HTERT RPE-1 (cell line): ENCODE data around the gene POLL.

Source experiments
- in situ Hi-C: fragments of 300-500 bp; cut with MboI; formaldehyde crosslinking; loops from 4 replicates; pipeline ENCODE4 v1.14.3; 2020; ENCODE audit warnings: low sequenced_read_pairs

The POLL gene

DNA sequence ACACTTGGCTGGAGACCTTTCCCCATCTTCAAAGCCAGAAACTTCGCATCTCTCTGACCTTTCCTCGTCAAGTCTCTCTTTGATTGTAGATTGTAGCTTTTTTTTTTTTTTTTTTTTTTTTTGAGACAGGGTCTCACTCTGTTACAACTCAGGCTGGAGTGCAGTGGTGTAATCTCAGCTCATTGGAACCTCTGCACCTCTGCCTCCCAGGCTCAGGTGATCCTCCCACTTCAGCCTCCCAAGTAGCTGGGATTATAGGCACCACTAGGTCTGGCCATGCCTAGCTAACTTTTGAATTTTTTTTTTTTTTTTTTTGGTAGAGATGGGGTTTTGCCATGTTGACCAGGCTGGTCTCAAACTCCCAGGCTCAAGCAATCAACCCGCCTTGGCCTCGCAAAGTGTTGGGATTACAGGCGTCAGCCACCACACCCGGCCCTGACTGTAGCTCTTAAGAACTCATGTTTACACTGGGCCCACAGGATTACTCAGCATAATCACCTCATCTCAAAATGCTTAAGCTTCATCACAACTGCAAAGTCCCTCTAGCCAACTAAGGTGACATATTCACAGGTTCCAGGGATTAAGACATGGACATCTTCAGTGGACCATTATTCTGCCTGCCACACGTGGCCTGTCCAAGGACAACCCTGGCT is 11.7 kb downstream of the POLL start:
- in situ Hi-C loops = no loop called here

DNA sequence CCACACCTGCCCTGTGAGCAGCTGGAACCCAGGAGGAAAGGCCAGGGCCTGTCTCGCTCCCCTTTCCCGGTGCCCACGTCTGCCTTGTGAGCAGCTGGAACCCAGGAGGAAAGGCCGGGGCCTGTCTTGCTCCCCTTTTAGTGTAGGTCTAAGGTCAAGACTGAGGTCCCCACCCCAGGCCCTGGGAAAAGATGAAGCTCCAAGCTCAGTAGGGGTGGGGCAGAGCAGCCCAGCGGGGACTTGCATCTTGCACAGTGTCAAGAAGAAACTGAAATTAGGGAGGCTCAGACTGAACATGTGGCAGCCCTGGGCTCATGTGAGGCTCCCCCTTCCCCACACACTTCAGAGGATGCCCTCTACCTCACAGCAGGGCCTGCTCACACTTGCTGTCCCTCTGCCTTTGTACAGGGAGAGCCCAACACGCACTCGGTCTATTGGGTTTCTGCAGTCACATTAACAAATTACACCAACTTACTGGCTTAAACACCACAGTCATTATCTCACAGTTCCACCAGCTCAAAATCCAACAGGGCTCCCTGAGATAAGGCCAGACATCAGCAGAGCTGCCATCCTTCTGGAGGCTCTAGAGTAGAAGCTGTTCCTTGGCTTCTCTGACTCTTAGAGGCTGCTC is 12.4 kb downstream of the POLL start:
- in situ Hi-C loops = no loop called here

DNA sequence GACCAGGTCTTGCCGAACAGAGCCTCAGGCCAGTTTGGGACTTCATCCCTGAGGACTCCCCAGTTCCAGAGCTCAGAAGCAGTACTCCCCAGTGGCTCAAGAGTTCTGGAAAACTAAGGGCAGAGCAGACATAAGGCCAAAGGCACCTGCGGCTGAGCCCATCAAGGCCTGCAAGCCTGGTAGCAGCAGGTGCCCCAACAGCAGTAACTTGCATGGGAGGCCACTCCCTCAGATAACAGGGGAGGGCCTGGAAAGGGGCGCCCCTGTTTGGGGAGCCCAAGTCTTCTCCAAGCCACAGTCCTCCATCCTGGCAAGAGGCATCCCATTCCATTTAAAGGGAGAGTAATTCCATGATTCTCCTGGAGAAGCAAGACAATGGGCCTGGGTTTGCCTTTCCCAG is 13.0 kb downstream of the POLL start:
- in situ Hi-C loops = no loop called here

DNA sequence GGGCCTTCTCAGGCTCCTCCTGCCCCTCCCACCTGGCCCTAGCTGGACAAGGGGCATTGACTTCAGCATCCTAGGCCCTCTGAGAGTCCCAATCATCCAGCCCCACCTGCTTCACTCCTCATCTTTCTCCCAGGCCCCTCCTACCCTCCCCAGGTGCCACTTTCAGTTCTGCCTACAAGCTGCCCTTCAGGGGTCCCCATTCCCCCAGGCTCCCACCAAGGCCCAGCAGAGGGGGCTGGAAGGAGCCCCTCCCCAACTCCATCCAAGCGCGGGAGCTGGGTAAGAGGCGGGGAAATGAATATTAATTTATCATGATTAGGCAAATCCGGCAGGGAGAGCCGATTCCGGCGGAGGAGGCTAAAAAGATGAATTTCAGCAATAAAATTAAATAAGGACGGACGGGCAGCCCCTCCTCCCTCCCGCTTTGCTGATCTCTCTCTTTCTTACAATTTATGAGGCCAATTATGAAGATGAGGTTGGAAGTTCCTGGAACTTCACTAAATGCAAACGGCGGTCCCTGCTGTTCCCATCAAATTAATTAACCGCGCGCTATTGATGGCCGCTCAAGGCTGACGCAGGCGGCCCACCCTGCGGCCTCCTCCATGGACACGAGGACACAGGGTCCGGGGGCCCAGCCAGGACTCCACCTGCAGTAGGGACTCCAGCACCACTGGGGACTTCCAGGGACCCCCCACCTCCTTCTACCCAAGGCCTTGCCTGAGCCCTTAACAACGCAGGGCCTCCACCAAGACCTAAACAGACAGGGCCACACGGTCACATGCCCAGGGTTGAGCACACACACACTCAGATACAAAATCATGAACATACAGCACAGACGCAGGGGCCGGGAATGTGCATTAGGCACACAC is 13.9 kb downstream of the POLL start:
- in situ Hi-C loops = no loop called here

DNA sequence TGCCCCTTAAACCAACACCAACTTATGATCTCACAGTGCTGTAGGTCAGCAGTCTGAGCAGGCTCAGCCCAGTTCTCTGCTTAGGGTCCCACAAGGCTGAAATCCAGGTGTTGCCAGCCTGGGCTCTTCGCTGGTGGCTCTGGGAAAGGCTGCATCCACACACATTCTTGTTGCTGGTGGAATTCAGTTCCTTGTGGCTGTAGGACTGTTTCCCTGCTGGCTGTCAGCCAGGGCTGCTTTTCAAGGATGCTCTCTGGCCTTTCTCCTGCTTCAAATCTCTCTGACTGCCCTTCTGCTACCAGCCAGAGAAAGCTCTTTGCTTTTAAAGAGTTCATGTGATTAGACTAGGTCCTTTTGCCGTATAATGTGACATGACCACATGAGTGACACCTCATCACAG is 15.3 kb downstream of the POLL start:
- in situ Hi-C loops = no loop called here

DNA sequence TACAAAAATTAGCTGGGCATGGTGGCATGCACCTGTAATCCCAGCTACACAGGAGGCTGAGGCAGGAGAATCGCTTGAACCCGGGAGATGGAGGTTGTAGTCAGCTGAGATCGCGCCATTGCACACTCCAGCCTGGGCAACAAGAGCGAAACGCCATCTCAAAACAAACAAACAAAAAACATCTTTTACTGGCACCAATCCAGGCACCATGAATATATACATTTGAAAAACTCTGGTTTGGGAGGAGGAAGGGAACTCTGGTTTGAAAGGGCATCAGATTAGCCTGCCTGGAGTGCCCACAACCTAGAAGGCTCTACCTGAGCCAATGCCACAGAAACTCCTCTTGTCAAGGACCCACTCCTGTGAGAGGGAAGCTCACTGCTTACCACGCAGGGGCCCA is 15.9 kb downstream of the POLL start:
- in situ Hi-C loops = no loop called here

DNA sequence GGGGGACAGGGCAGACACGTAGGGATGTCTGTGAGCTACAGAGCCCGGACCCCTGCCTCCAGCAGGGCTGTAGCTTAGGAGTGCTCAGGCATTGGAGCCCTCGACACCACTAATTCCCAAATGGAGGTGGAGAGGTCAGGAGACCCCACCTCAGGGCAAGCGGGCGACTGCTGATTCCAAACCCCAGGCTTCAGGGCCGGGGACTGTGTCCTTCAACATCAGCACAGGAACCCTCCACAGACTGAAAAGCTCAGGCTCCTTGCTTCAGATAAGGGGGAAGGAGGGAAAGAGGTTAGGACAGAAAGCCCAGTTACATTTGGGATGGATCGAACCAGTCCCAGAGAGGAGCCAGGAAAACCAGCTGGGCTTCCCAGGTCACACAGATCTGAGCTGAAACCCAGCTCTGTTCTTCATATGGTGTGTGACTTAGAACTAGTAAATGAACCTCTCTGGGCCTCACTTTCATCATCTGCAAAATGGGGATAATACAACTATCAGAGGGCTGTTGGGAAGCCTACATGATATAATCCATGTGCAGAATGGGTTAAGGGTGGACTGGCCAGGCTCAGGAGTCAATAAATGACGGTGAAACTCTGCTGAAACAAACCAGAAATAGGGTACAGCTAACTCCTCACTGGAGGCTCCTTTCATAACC is 16.7 kb downstream of the POLL start:
- in situ Hi-C loops = no loop called here

DNA sequence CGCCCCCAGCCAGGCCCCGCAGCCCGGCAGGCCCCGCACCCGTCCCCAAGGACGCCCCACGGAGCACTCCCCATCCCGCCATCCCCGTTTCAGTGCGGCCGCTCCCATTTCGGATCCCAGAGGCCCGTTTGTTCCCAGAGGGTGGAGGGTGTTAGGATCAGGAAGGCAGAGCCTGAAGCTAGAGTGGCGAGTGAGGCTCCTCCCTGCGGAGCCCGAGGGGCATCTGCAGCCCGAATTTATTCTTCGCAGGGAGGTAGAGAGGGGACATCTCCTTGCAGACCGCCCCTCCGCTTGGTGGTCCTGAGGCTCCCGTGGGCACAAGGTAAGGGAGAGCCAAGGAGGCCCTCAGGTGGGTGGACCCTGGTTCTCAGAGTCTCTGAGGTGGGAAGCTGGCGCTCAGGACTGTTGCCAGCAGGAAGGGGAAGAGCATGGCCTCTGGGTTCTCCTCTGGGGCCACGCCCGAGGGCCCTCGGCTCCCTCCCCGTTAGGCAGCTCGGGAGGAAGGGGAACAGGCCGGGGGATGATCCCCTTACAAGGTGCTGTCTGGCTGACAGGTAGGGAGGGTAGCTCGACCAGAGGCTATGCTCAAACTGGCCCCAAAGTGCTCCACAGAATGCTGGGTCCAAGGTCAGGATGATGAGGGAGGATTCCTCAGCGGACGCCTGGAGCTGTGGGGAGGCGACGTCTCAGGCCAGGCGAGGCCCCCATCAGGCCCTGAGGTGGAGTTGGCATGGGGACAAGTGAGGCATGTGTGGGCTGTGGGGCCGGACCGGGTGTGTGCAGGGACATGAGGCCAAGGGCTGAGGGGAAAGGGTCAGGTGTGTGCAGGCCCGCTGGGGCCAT is 17.4 kb downstream of the POLL start:
- in situ Hi-C loops = no loop called here

DNA sequence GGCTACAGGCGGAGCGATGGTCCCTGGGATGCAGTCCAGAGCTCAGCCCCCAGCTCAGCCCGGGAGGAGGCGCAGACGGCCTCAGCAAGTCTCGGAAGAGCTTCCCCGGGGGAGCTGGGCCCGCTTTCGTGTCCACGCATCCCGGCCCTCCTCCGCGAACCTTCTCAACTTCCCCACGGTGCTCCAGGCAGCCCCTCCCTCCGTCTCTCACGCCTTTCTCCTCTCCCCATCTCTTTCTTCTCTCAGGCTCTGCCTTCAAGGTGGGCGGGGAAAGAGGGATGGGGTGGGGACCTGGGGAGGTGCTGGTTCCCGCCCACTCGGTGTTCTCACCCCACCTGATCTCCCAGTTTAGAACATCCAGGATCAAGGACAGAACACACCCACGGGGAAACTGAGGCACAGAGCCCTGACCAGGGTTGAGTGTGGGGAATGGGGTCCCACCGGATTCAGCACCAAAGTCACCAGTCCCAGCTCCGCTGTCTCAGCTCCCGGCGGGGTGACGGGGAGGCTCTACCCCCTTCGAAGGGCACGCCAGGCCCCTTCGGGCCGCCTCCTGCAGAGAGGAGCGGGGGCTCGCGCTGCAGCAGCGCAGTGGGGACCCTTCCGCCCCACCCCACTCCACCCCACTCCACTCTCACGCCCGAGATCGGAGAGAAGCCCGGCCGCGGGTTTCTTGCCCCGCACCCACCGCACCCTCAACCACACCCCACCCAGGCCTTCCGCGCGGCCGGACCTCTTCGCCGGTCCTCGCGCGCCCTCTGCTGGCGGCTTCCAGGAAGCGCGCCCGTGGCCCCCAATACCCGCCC is 18.2 kb downstream of the POLL start:
- in situ Hi-C loops = no loop called here

DNA sequence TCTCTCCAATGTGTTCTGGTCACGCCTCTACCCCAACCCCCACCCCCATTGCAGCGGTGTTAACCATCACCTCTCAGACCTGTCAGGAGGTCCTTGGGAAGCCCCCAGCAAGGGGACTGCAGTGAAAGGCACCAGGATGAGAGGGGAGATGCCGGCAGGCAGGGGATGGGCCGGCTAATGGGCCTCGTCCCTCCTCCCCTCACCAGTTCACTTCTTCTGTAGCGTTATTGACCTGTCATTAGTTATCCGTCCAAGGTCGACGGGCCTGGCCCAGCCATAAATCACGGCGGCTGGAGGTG is 18.8 kb downstream of the POLL start:
- in situ Hi-C loops = no loop called here

DNA sequence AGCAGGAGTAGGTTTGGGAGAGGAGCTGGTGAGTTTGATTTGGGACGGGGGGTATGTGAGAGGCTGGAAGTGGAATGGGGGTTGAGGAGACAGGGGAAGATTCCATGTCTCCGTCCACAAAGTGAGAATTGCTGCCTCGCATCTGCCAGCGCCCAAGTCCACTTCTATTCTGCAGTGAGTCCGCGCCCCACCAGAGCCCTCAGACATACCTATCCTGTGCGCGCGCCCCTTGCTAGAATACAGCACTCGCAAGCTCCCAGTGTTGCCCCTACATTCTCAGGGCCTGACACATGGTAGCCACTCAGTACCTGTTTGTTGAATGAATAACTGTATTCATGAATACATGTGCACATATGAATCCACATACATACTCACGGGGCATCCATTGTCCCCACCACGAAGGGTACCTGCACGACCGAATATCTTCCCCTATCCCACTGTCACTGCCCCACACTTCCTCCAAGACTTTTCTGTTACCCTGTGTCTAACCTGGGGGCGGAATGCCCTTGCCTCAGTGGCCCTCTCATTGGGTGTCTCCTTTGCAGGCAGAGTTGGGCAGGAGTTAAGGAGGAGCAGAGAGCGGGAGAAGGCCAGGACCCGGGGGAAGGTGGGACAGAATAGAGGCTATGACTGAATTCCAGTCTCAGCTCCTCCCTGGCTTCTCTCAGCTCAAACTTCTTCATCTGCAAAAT is 19.9 kb downstream of the POLL start:
- in situ Hi-C loops = no loop called here

DNA sequence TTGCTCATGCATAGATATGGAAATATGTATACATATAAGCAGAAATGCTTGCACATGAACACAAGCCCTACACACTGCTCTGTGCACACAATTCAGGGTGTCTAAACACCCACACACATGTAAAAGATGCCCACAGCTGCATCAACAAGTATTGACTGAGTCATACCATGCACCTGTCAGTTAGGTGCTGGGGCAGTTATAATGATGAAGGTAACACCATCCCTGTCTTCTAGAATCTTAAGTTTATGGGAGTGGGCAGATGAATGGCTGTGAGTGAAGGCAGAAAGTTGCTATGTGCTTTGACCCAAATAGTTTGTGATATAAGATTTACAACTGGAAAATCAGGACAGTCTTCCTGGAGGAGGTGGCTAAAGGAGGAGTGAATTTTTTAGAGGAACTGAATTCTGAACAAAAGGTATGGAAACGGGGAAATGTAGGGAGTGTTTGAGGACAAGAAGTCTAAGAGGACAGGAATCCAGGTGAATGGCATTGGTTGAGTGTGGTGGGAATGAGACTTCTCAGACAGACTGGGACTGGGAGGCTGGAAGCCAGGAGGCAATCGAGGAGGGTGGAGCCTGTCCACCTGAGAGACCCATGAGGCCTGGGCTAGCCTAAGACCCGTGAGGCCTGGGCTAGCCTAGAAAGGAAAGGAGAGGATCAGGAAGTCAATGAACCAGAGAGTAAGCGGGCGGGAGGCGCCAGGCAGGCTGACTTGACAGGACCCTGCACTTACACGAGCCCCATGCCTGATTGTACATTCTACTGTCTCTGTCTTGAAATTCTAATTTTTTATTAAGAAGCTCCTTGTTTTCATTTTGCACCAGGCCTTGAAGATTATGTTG is 20.7 kb downstream of the POLL start:
- in situ Hi-C loops = no loop called here

DNA sequence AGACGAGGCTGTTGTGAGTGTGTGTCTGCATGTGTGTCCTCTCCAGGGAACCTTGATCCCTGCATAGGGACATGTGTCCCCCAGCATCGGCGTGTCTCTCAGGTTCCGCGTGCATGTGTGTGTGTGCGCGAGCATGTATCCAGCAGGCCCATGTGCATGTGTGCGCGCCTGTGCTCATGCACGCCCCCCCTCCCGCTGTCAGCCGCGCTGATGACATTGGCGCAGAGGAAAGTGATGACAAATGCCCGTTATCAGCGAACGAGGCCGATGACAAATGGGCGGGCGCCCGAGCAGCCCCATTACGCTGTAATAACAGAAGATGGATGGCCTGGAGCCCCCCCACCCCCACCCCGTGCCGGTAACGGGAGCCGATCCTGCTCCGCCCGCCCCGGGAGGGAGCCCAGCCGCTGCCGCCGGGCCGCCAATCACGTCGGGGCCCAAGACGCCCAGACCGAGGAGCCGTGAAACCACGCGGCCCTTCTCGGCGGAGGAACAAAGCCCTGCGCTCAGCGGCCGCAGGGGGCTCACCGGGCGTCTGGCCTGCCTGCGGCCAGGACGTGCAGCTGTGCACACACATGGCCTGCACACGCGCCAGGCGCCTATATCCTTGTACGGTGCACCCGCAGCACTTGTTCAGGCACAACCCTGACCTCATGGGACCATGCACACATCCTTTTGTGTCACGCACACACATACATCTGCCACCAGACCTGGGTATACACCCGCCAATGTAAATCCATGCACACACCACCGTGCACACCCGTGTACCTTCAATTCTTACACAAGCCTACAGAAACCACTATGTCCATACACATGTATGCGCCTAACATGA is 21.5 kb downstream of the POLL start:
- in situ Hi-C loops = no loop called here

DNA sequence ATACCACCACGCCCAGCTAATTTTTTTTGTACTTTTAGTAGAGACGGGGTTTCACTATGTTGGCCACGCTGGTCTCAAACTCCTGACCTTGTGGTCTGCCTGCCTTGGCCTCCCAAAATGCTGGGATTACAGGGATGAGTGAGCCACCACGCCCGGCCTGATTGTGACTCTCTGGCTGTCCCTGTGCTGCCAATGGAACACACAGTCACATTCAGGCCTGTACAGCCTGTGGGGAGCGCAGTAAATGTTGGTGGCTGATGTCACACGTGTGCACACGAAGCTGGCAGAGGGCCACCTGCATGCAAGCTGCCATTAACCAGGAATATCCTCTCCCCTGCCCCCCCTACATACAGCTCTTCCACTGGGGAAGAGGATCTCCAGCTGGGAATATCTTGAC is 22.1 kb downstream of the POLL start:
- in situ Hi-C loops = no loop called here

DNA sequence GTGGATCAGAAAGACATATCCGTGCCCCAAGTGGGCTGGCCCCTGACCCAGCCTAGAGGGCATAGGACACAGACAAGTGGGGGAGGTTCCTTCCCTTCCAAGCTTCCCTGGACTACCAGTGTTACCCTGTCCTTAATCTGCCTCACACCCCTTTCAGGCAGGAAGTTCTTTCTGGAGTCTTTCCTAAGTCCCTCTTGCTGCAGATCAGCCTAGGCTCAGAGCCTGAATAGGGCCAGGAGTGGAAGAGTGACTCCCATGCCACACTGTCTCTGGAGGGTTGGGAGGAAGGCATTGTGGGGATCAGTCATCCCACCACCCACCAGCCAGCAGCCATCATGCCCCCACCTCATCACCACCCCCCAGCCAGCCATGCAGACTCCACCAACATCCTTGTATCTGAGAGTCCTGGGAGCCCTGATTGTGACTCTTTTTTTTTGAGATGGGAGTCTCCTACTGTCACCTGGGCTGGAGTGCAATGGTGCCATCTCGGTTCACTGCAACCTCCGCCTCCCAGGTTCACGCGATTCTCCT is 22.6 kb downstream of the POLL start:
- in situ Hi-C loops = no loop called here

DNA sequence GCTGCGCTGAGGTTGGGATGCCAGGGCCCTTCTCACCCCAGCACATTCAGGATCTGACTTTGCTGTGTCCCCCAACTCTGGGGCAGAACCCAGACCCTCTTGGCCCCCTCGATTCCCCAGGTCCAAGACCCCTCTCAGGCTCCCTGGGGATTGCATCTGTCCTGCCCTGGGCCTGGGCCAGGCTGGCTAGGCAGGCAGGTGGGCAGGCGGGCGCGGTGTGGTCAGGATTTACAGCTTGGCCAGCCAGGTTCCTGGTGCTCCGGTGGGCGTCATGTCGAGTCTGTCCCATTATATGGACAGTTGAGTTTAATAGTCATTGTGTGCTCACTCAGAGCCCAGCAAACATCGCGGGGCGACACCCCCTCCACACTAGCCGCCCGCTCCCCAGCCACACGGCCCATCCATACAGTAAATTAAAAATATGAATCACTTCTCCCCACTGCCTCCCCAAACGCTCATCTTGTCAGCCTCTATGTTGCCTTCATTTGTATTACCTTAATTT is 23.5 kb downstream of the POLL start:
- in situ Hi-C loops = no loop called here

DNA sequence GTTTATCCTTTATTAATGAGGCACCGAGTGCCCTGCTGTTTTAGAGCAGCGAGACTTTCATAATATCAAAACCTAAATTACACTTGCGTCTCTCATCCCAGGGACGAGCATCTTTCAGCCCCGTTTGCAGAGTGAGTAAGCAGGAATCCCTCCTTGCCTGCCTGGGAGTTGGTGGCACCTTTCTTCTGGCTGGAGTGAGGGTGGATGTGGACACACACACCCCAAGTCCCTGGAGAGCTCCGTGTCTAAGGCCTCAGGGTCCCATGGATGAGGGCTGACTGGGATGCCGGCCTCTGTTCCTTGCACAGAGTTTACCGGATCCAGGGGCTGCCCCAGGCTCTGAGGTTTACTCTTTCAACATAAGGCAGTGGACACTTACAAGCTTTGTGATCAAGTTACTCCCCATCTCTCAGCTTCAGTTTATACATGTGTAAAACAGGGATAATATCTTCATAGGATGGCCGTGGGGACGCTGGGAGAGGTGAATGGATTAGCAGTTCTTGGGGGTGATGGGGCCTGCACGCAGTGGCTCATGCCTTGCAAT is 24.5 kb downstream of the POLL start:
- in situ Hi-C loops = no loop called here
